OCI-LY3 (cell line): ENCODE data around the gene KRT4.

Experiments used
- EZH2phosphoT487 ChIP-seq: fragments of 200-600 bp; shearing (Covaris generic); IDR thresholded peaks from 2 replicates; pipeline ENCODE4 v1.6.1; 2018; ENCODE audit warnings: antibody characterized with exemption, mixed run types, low read depth
- TF ChIP-seq, protein P1 (sequence below): fragments of 200-600, 300-600 bp; sonication (generic); IDR thresholded peaks from 2 replicates; pipeline ENCODE4 v1.5.1; 2014; ENCODE audit warnings: antibody characterized with exemption, low read length, low read depth

DNA sequence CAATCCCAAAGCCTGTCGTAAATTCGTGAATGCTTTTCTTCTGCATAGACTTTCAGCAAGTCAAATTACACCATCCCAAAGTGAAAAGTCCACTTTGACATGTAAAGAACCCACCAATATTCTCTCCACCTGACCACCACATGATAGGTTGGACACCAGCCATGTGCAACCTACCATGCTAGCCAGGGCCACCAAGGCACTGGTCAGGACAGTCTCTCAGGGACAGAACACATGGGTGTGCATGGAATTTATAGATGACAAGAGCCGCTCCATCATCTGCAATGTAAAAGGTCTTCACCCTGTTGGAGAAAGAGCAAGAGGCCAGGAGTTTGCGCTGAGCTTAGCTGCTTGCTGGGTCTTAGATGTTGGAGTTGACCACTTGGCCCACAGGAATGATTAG, 31.4 kb downstream of the KRT4 start:
- TF ChIP-seq, protein P1, sequence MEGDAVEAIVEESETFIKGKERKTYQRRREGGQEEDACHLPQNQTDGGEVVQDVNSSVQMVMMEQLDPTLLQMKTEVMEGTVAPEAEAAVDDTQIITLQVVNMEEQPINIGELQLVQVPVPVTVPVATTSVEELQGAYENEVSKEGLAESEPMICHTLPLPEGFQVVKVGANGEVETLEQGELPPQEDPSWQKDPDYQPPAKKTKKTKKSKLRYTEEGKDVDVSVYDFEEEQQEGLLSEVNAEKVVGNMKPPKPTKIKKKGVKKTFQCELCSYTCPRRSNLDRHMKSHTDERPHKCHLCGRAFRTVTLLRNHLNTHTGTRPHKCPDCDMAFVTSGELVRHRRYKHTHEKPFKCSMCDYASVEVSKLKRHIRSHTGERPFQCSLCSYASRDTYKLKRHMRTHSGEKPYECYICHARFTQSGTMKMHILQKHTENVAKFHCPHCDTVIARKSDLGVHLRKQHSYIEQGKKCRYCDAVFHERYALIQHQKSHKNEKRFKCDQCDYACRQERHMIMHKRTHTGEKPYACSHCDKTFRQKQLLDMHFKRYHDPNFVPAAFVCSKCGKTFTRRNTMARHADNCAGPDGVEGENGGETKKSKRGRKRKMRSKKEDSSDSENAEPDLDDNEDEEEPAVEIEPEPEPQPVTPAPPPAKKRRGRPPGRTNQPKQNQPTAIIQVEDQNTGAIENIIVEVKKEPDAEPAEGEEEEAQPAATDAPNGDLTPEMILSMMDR, result no peak
- TF ChIP-seq EZH2phosphoT487, result no peak
